Glomerular visceral epithelial cell (primary cell): ENCODE measurements around the gene DBI.
"Not testable (repeated sequence)": the region's sequence is repeated elsewhere in the genome, so short reads cannot be mapped to it uniquely, and the experiment has no call there.

Experiments
- DNase-seq: peaks from one replicate; pipeline ENCODE4 v3.0.0-alpha.2; 2016; ENCODE audit errors: extremely low spot score

Gene DBI

GRCh38 chr2:119365436-119365835 lies 1.3 kb upstream of the DBI start:
- DNase-seq, result no peak

GRCh38 chr2:119366161-119366648 lies 572 bp upstream of the DBI start:
- no peak for DNase-seq

- DNase-seq, result peak; percentile 46
Measured at GRCh38 chr2:119367472-119368099, 809 bp downstream of the DBI start.

GRCh38 chr2:119369845-119370244 lies 3.1 kb downstream of the DBI start:
- DNase-seq, result no peak

- no peak for DNase-seq
Measured at GRCh38 chr2:119371111-119371510, 4.3 kb downstream of the DBI start.

GRCh38 chr2:119372778-119373568 lies 6.2 kb downstream of the DBI start:
- DNase-seq, result no peak

GRCh38 chr2:119373907-119374745 lies 7.3 kb downstream of the DBI start:
- DNase-seq, result not testable (repeated sequence)

GRCh38 chr2:119376406-119376805 lies 9.6 kb downstream of the DBI start:
- not testable (repeated sequence) for DNase-seq

GRCh38 chr2:119376810-119377209 lies 10.0 kb downstream of the DBI start:
- no peak for DNase-seq

GRCh38 chr2:119377294-119377992 lies 10.7 kb downstream of the DBI start:
- no peak for DNase-seq

- DNase-seq, result no peak
Measured at GRCh38 chr2:119377993-119378345, 11.2 kb downstream of the DBI start.

GRCh38 chr2:119378566-119378965 lies 11.8 kb downstream of the DBI start:
- no peak for DNase-seq

GRCh38 chr2:119383410-119384140 lies 16.8 kb downstream of the DBI start:
- DNase-seq, result no peak

GRCh38 chr2:119384971-119385370 lies 18.2 kb downstream of the DBI start:
- DNase-seq, result no peak

GRCh38 chr2:119385466-119385865 lies 18.7 kb downstream of the DBI start:
- DNase-seq, result no peak

GRCh38 chr2:119387381-119388129 lies 20.8 kb downstream of the DBI start:
- DNase-seq, result peak; percentile 94

GRCh38 chr2:119389615-119390306 lies 23.0 kb downstream of the DBI start:
- DNase-seq, result peak; percentile 66

GRCh38 chr2:119393971-119394748 lies 27.4 kb downstream of the DBI start:
- no peak for DNase-seq

GRCh38 chr2:119397196-119397595 lies 30.4 kb downstream of the DBI start:
- no peak for DNase-seq
